Nucleus accumbens (tissue), 56 donors: ENCODE data around the gene RBBP9.
"Not testable (repeated sequence)": the region's sequence is repeated elsewhere in the genome, so short reads cannot be mapped to it uniquely, and the experiment has no call there.

Experiments
- DNase-seq, 56 donors: peaks; one replicate each; lab custom pipeline; 2025; lab: John Stamatoyannopoulos, UW

Gene RBBP9

GRCh38 chr20:18496740-18497592 is at the start of gene RBBP9:
TSS of gene RBBP9 (minus strand) at chr20:18497225. CDS start at chr20:18497167, 58 bp downstream.
- peak in 55 of 56 donors; percentile 22 to 91 (median 75) for DNase-seq

- DNase-seq = no peak
Observed at GRCh38 chr20:18545566-18545965, 48.5 kb upstream of the RBBP9 start.

GRCh38 chr20:18543932-18544331 is 46.9 kb upstream of the RBBP9 start:
- peak in 1 of 56 donors; percentile 34 for DNase-seq

GRCh38 chr20:18543216-18543615 is 46.2 kb upstream of the RBBP9 start:
- no peak for DNase-seq

GRCh38 chr20:18541741-18542140 is 44.7 kb upstream of the RBBP9 start:
- DNase-seq = no peak

GRCh38 chr20:18537651-18538050 is 40.6 kb upstream of the RBBP9 start:
- no peak for DNase-seq

- no peak for DNase-seq
Observed at GRCh38 chr20:18533978-18534644, 37.1 kb upstream of the RBBP9 start.

GRCh38 chr20:18533491-18533890 is 36.5 kb upstream of the RBBP9 start:
- no peak for DNase-seq

GRCh38 chr20:18532626-18533025 is 35.6 kb upstream of the RBBP9 start:
- no peak for DNase-seq

- no peak for DNase-seq
Observed at GRCh38 chr20:18529041-18529440, 32.0 kb upstream of the RBBP9 start.

- DNase-seq = no peak
Observed at GRCh38 chr20:18527836-18528235, 30.8 kb upstream of the RBBP9 start.

GRCh38 chr20:18527339-18527738 is 30.3 kb upstream of the RBBP9 start:
- no peak for DNase-seq

GRCh38 chr20:18526761-18527160 is 29.7 kb upstream of the RBBP9 start:
- DNase-seq = not testable (repeated sequence)

- no peak for DNase-seq
Observed at GRCh38 chr20:18524646-18525045, 27.6 kb upstream of the RBBP9 start.

GRCh38 chr20:18523066-18523465 is 26.0 kb upstream of the RBBP9 start:
- no peak for DNase-seq

- not testable (repeated sequence) for DNase-seq
Observed at GRCh38 chr20:18522066-18522465, 25.0 kb upstream of the RBBP9 start.

- no peak for DNase-seq
Observed at GRCh38 chr20:18515973-18516372, 18.9 kb upstream of the RBBP9 start.

GRCh38 chr20:18514127-18514526 is 17.1 kb upstream of the RBBP9 start:
- DNase-seq = no peak

- DNase-seq = no peak
Observed at GRCh38 chr20:18513208-18513607, 16.2 kb upstream of the RBBP9 start.

- DNase-seq = no peak
Observed at GRCh38 chr20:18511571-18511970, 14.5 kb upstream of the RBBP9 start.

- peak; percentile 90 to 99 (median 97) for DNase-seq
Observed at GRCh38 chr20:18507218-18508191, 10.5 kb upstream of the RBBP9 start, which contains the start of gene SEC23B. TSS of gene SEC23B (plus strand) at chr20:18507940. CDS start at chr20:18510836, 2,896 bp downstream.
